Trophoblast cell (in vitro differentiated cells and primary cell): Measurements from ENCODE around the gene ARHGEF11.

Source experiments
- DNase-seq, 2 donors: peaks; one replicate each; pipeline ENCODE4 v3.0.0-alpha.2; 2016
- H2AFZ ChIP-seq: 2 replicates; pipeline ENCODE4 v1.6.1; 2013; ENCODE audit warnings: low read length, moderate library complexity, mild to moderate bottlenecking; ENCODE audit not compliant: insufficient read depth, poor library complexity
- H2AK5ac ChIP-seq: 2 replicates; pipeline ENCODE4 v1.6.1; 2013; ENCODE audit warnings: mild to moderate bottlenecking, low read length
- H2BK120ac ChIP-seq: 2 replicates; pipeline ENCODE4 v1.6.1; 2013; ENCODE audit warnings: low read length, mild to moderate bottlenecking, moderate library complexity; ENCODE audit not compliant: insufficient read depth, poor library complexity
- H2BK12ac ChIP-seq: 2 replicates; pipeline ENCODE4 v1.6.1; 2013; ENCODE audit warnings: mild to moderate bottlenecking, low read length, moderate library complexity
- H2BK5ac ChIP-seq: 2 replicates; pipeline ENCODE4 v1.6.1; 2013; ENCODE audit warnings: low read length, low read depth, moderate library complexity, mild to moderate bottlenecking; ENCODE audit not compliant: poor library complexity
- H3K14ac ChIP-seq: 2 replicates; pipeline ENCODE4 v1.6.1; 2013; ENCODE audit warnings: mild to moderate bottlenecking, low read length
- H3K18ac ChIP-seq: 2 replicates; pipeline ENCODE4 v1.6.1; 2013; ENCODE audit warnings: mild to moderate bottlenecking, low read length
- H3K23ac ChIP-seq: 2 replicates; pipeline ENCODE4 v1.6.1; 2013; ENCODE audit warnings: low read length
- H3K27ac ChIP-seq: 2 replicates; pipeline ENCODE4 v1.5.1; 2013; ENCODE audit warnings: low read depth, mild to moderate bottlenecking, inconsistent platforms, low read length, moderate library complexity
- H3K27me3 ChIP-seq: 2 replicates; pipeline ENCODE4 v1.6.1; 2013; ENCODE audit warnings: inconsistent platforms, mild to moderate bottlenecking, low read length, moderate library complexity; ENCODE audit not compliant: insufficient read depth
- H3K36me3 ChIP-seq, 2 experiments: 1 replicate in 1 of 2; 2 replicates in 1 of 2; pipeline ENCODE4 v1.6.1; 2013; ENCODE audit warnings: low read length in 2 of 2, mild to moderate bottlenecking in 2 of 2, moderate library complexity in 1 of 2; ENCODE audit not compliant: insufficient read depth in 2 of 2, control insufficient read depth in 1 of 2
- H3K4ac ChIP-seq: 2 replicates; pipeline ENCODE4 v1.6.1; 2013; ENCODE audit warnings: low read depth, mild to moderate bottlenecking, low read length, moderate library complexity
- H3K4me1 ChIP-seq, 2 experiments: 1 replicate in 1 of 2; 2 replicates in 1 of 2; pipeline ENCODE4 v1.6.1; 2013; ENCODE audit warnings: low read length in 2 of 2, mild to moderate bottlenecking in 2 of 2, moderate library complexity in 1 of 2; ENCODE audit not compliant: insufficient read depth in 2 of 2, control insufficient read depth in 1 of 2
- H3K4me2 ChIP-seq: 2 replicates; pipeline ENCODE4 v1.6.1; 2013; ENCODE audit warnings: inconsistent platforms, mild to moderate bottlenecking, low read length, moderate library complexity
- H3K4me3 ChIP-seq: 2 replicates; pipeline ENCODE4 v1.5.1; 2013; ENCODE audit warnings: mild to moderate bottlenecking, low read depth, low read length, inconsistent platforms
- H3K79me1 ChIP-seq: one replicate; pipeline ENCODE4 v1.6.1; 2013; ENCODE audit warnings: low read length
- H3K79me2 ChIP-seq: 2 replicates; pipeline ENCODE4 v1.6.1; 2013; ENCODE audit warnings: low read length, mild to moderate bottlenecking; ENCODE audit not compliant: control insufficient read depth, insufficient read depth, poor library complexity
- H3K9ac ChIP-seq: 2 replicates; pipeline ENCODE4 v1.6.1; 2013; ENCODE audit warnings: mild to moderate bottlenecking, low read length
- H3K9me3 ChIP-seq: 2 replicates; pipeline ENCODE4 v1.6.1; 2013; ENCODE audit warnings: low read depth, mild to moderate bottlenecking, control low read depth, inconsistent platforms, low read length; ENCODE audit not compliant: insufficient read depth
- H4K12ac ChIP-seq: 2 replicates; pipeline ENCODE4 v1.6.1; 2013; ENCODE audit warnings: low read depth, mild to moderate bottlenecking, low read length, moderate library complexity
- H4K8ac ChIP-seq: 2 replicates; pipeline ENCODE4 v1.6.1; 2013; ENCODE audit warnings: low read depth, mild to moderate bottlenecking, low read length, moderate library complexity
- H4K91ac ChIP-seq: one replicate; pipeline ENCODE4 v1.6.1; 2013; ENCODE audit warnings: low read depth, mild to moderate bottlenecking, low read length, moderate library complexity
- WGBS: extraction: QIAGEN DNeasy Blood & Tissue Kit; methylation state at CpG from one replicate; pipeline ENCODE4 v1.1.7; 2013; ENCODE audit warnings: missing lambda C conversion rate; ENCODE audit not compliant: insufficient read length, insufficient coverage; ENCODE audit errors: extremely low coverage; 5-methylcytosine and 5-hydroxymethylcytosine counted together

The ARHGEF11 gene

GRCh38 chr1:156925154-156926010, 120.2 kb downstream of the ARHGEF11 start:
- Histone ChIP-seq H3K4ac (no peak overlapping the region), H4K8ac (no peak overlapping the region), H3K4me3 (peak overlapping the region; percentile 8), H4K91ac (no peak overlapping the region), H3K18ac (no peak overlapping the region), H3K4me1 (peaks cover 11% of the 10 kb centered on the region in 2 experiments), H2AK5ac (no peak overlapping the region), H3K79me1 (no peaks in the 10 kb centered on the region), H3K27me3 (peaks cover 68% of the 10 kb centered on the region), H2BK5ac (no peak overlapping the region), H2AFZ (no peak overlapping the region), H3K79me2 (no peaks in the 10 kb centered on the region), H3K36me3 (no peaks in the 10 kb centered on the region), H3K4me2 (no peak overlapping the region), H3K9me3 (peaks cover 4% of the 10 kb centered on the region), H3K23ac (no peak overlapping the region), H2BK12ac (no peak overlapping the region), H4K12ac (no peak overlapping the region), H2BK120ac (no peak overlapping the region), H3K9ac (no peak overlapping the region), H3K27ac (no peak overlapping the region), H3K14ac (no peak overlapping the region)
- no CpG with 5 or more reads among the region's 5 CpGs for WGBS
- DNase-seq = no peak

GRCh38 chr1:156924478-156925153, 120.9 kb downstream of the ARHGEF11 start:
- WGBS = no CpG with 5 or more reads among the region's 22 CpGs
- Histone ChIP-seq H3K79me2 (no peaks in the 10 kb centered on the region), H2BK12ac (no peak overlapping the region), H3K9ac (no peak overlapping the region), H3K4me3 (no peak overlapping the region), H3K9me3 (peaks cover 4% of the 10 kb centered on the region), H2AK5ac (no peak overlapping the region), H3K18ac (no peak overlapping the region), H3K27ac (no peak overlapping the region), H3K14ac (no peak overlapping the region), H4K91ac (no peak overlapping the region), H4K12ac (no peak overlapping the region), H3K23ac (no peak overlapping the region), H3K4ac (no peak overlapping the region), H3K4me2 (peak overlapping the region; percentile 22), H3K79me1 (no peaks in the 10 kb centered on the region), H4K8ac (no peak overlapping the region), H2AFZ (no peak overlapping the region), H3K4me1 (peaks cover 11% of the 10 kb centered on the region in 2 experiments), H3K36me3 (no peaks in the 10 kb centered on the region), H2BK120ac (no peak overlapping the region), H3K27me3 (peaks cover 68% of the 10 kb centered on the region), H2BK5ac (no peak overlapping the region)
- DNase-seq = no peak

DNA sequence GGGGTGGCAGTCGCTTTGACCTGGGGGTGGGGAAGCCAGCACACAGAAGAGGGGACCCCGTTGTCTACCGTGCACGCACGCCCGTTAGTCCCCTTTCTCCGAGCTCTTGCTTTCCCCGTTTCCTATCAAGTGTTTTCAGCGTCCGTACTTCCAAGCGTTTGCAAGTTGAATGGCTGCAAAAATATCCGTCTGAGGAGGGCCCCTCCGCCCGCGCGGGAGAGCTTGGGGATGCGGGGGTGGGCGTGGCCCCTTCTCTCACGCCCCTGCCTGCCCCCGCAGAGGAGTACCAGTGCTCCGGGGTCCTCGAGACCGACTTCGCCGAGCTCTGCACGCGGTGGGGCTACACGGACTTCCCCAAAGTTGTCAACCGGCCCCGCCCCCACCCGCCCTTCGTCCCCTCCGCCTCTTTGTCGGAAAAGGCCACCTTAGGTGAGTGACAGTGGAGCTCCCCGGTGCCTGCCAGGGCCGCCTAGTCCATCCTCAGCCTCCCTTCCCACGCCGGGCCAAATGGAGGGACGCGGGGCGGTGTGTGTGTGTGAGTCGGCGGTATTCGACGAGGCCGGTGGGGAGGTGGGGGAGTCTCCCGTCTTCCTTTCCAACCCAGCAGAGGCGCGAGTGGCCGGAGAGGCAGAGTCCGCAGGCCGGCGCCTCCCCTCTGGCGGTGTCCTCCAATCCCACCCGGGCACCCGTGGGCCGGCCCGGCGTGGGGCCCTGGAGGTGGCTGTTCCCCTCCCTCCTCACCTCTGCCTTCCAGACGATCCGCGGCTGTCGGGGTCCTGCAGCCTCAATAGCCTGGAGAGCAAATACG, 121.7 kb downstream of the ARHGEF11 start:
- Histone ChIP-seq H3K79me1 (no peaks in the 10 kb centered on the region), H3K27me3 (peaks cover 66% of the 10 kb centered on the region), H3K9ac (no peak overlapping the region), H3K9me3 (peaks cover 4% of the 10 kb centered on the region), H4K91ac (no peak overlapping the region), H3K4me2 (peak overlapping the region; percentile 38), H3K14ac (no peak overlapping the region), H3K36me3 (no peaks in the 10 kb centered on the region), H3K4ac (no peak overlapping the region), H2BK12ac (no peak overlapping the region), H3K27ac (no peak overlapping the region), H2AK5ac (no peak overlapping the region), H4K12ac (no peak overlapping the region), H3K23ac (no peak overlapping the region), H3K79me2 (no peaks in the 10 kb centered on the region), H4K8ac (no peak overlapping the region), H3K18ac (no peak overlapping the region), H2AFZ (no peak overlapping the region), H2BK120ac (no peak overlapping the region), H3K4me3 (no peak overlapping the region), H2BK5ac (no peak overlapping the region), H3K4me1 (peaks cover 11% of the 10 kb centered on the region in 2 experiments)
- no peak for DNase-seq
- no CpG with 5 or more reads among the region's 64 CpGs for WGBS

GRCh38 chr1:156922986-156923669, 122.4 kb downstream of the ARHGEF11 start:
- Histone ChIP-seq H3K4me1 (peaks cover 11% of the 10 kb centered on the region in 2 experiments), H2BK5ac (no peak overlapping the region), H3K4ac (no peak overlapping the region), H3K9me3 (peaks cover 4% of the 10 kb centered on the region), H3K4me2 (peak overlapping the region; percentile 38), H2BK12ac (no peak overlapping the region), H3K36me3 (no peaks in the 10 kb centered on the region), H3K23ac (no peak overlapping the region), H3K79me1 (no peaks in the 10 kb centered on the region), H4K8ac (no peak overlapping the region), H2AFZ (no peak overlapping the region), H3K4me3 (no peak overlapping the region), H3K79me2 (no peaks in the 10 kb centered on the region), H4K91ac (no peak overlapping the region), H2AK5ac (no peak overlapping the region), H4K12ac (no peak overlapping the region), H3K18ac (no peak overlapping the region), H3K14ac (no peak overlapping the region), H3K27ac (no peak overlapping the region), H2BK120ac (no peak overlapping the region), H3K27me3 (peaks cover 65% of the 10 kb centered on the region), H3K9ac (no peak overlapping the region)
- DNase-seq = no peak
- no CpG with 5 or more reads among the region's 11 CpGs for WGBS
